HG02623 (cell line): Measurements from ENCODE around the gene RAB43.

Experiments
- ATAC-seq: cut with Tn5 transposase; IDR thresholded peaks from one replicate; pipeline ENCODE4 v1.9.1; 2021; ENCODE audit warnings: moderate library complexity; ENCODE audit not compliant: unreplicated experiment

Gene RAB43

GRCh38 chr3:129040039-129040336 is 81.6 kb downstream of the RAB43 start:
- no peak for ATAC-seq

GRCh38 chr3:129039271-129040038 is 82.1 kb downstream of the RAB43 start:
- no peak for ATAC-seq

GRCh38 chr3:129038121-129038855 is 83.3 kb downstream of the RAB43 start:
- no peak for ATAC-seq
